DMS53 treated with DMSO at 0.1 percent for 48 hours (cell line): Measurements from ENCODE around the gene ID2.
A peak's percentile ranks its signal among the peaks of the same experiment; 100 is the strongest.

Experiments
- DNase-seq: peaks from one replicate; lab custom pipeline; 2025; ENCODE audit not compliant: unreplicated experiment; lab: John Stamatoyannopoulos, UW

ID2 gene

GRCh38 chr2:8681786-8682692 lies at the start of gene ID2:
ID2 (plus strand) TSS chr2:8682056; CDS start chr2:8682166, 110 bp downstream.
- DNase-seq, result peak; percentile 79

- no peak for DNase-seq
These were observed 49.1 kb upstream of the ID2 start for GRCh38 chr2:8632755-8633154.

GRCh38 chr2:8633186-8633734 lies 48.6 kb upstream of the ID2 start:
- no peak for DNase-seq

GRCh38 chr2:8633735-8634313 lies 48.0 kb upstream of the ID2 start:
- DNase-seq, result peak; percentile 56

GRCh38 chr2:8634466-8635172 lies 47.2 kb upstream of the ID2 start:
- no peak for DNase-seq

GRCh38 chr2:8636041-8636491 lies 45.8 kb upstream of the ID2 start:
- DNase-seq, result no peak

- DNase-seq, result no peak
These were observed 44.9 kb upstream of the ID2 start for GRCh38 chr2:8636721-8637636.

- DNase-seq, result no peak
These were observed 43.5 kb upstream of the ID2 start for GRCh38 chr2:8638327-8638726.

GRCh38 chr2:8639122-8639635 lies 42.7 kb upstream of the ID2 start:
- DNase-seq, result no peak

- DNase-seq, result no peak
These were observed 41.4 kb upstream of the ID2 start for GRCh38 chr2:8640498-8640897.

- DNase-seq, result no peak
These were observed 40.4 kb upstream of the ID2 start for GRCh38 chr2:8641301-8641965.

- DNase-seq, result no peak
These were observed 39.3 kb upstream of the ID2 start for GRCh38 chr2:8642366-8643068.

GRCh38 chr2:8643250-8643995 lies 38.4 kb upstream of the ID2 start:
- no peak for DNase-seq

- no peak for DNase-seq
These were observed 37.9 kb upstream of the ID2 start for GRCh38 chr2:8643996-8644356.

GRCh38 chr2:8644605-8645175 lies 37.2 kb upstream of the ID2 start:
- no peak for DNase-seq

GRCh38 chr2:8645176-8645831 lies 36.6 kb upstream of the ID2 start:
- DNase-seq, result no peak

GRCh38 chr2:8646731-8647461 lies 35.0 kb upstream of the ID2 start:
- DNase-seq, result no peak
